Keratinocyte (primary cell): ENCODE results near the gene VTI1A. TPM values are rescaled to one million over a fixed set of nuclear protein-coding genes. Genes with fewer than 3 reads are reported as not detected.

Source experiments
- DNase-seq: peaks from one replicate; pipeline ENCODE4 v3.0.0-alpha.2; 2011; ENCODE audit warnings: low read depth, missing footprints, low spot score
- FAIRE-seq: peaks from 2 replicates; lab custom pipeline; 2011; peaks lifted over from hg19 to GRCh38; lab: Jason Lieb, UNC
- H2AFZ ChIP-seq: 2 replicates; pipeline ENCODE4 v1.6.0; 2012; ENCODE audit warnings: low read length, control low read depth, inconsistent platforms; ENCODE audit not compliant: control insufficient read depth
- H3K27ac ChIP-seq: 2 replicates; pipeline ENCODE4 v1.5.1; 2011; ENCODE audit warnings: low read length; ENCODE audit not compliant: control insufficient read depth, insufficient read depth
- H3K27me3 ChIP-seq: 3 replicates; pipeline ENCODE4 v1.6.0; 2011; ENCODE audit warnings: low read length; ENCODE audit not compliant: control insufficient read depth, insufficient read depth; ENCODE audit errors: extremely low read depth
- H3K36me3 ChIP-seq, 2 experiments: 2 replicates in 1 of 2; 3 replicates in 1 of 2; pipeline ENCODE4 v1.5.1; 2011; ENCODE audit warnings: low read length in 2 of 2, mild to moderate bottlenecking in 1 of 2; ENCODE audit not compliant: control insufficient read depth in 2 of 2, insufficient read depth in 2 of 2; ENCODE audit errors: extremely low read depth in 1 of 2
- H3K4me1 ChIP-seq: 3 replicates; pipeline ENCODE4 v1.5.1; 2011; ENCODE audit warnings: low read length; ENCODE audit not compliant: control insufficient read depth, insufficient read depth; ENCODE audit errors: extremely low read depth
- H3K4me2 ChIP-seq: 3 replicates; pipeline ENCODE4 v1.6.0; 2011; ENCODE audit warnings: low read depth, low read length; ENCODE audit not compliant: control insufficient read depth, insufficient read depth; ENCODE audit errors: extremely low read depth
- H3K4me3 ChIP-seq, 3 experiments: fragments of 200-600 bp in 1 of 3; sonication (generic) in 1 of 3; 2 replicates in 2 of 3; 3 replicates in 1 of 3; pipeline ENCODE4 v1.5.1; 2011 to 2016; ENCODE audit warnings: low read length in 3 of 3, mild to moderate bottlenecking in 3 of 3, control low read depth in 2 of 3, inconsistent platforms in 1 of 3, low read depth in 1 of 3, mixed read lengths in 1 of 3, mixed run types in 1 of 3, moderate library complexity in 1 of 3; ENCODE audit not compliant: control insufficient read depth in 2 of 3, insufficient read depth in 2 of 3; ENCODE audit errors: extremely low read depth in 1 of 3
- H3K79me2 ChIP-seq: 2 replicates; pipeline ENCODE4 v1.6.0; 2012; ENCODE audit warnings: low read length; ENCODE audit not compliant: control insufficient read depth, insufficient read depth
- H3K9ac ChIP-seq: 3 replicates; pipeline ENCODE4 v1.6.0; 2011; ENCODE audit warnings: low read length; ENCODE audit not compliant: control insufficient read depth, insufficient read depth; ENCODE audit errors: extremely low read depth
- H3K9me1 ChIP-seq: 3 replicates; pipeline ENCODE4 v1.6.0; 2011; ENCODE audit warnings: low read length; ENCODE audit not compliant: control insufficient read depth, insufficient read depth; ENCODE audit errors: extremely low read depth
- H3K9me3 ChIP-seq: 2 replicates; pipeline ENCODE4 v1.5.1; 2012; ENCODE audit warnings: low read depth, low read length; ENCODE audit not compliant: control insufficient read depth
- H4K20me1 ChIP-seq: 3 replicates; pipeline ENCODE4 v1.6.0; 2011; ENCODE audit warnings: low read length; ENCODE audit not compliant: control insufficient read depth, insufficient read depth; ENCODE audit errors: extremely low read depth
- EZH2 ChIP-seq: IDR thresholded peaks from one replicate; pipeline ENCODE4 v1.6.1; 2012; ENCODE audit warnings: inconsistent platforms, mild to moderate bottlenecking, low read length, moderate library complexity
- dilution Hi-C: fragments of 300-500 bp; cut with MboI; formaldehyde crosslinking; loops from one replicate; pipeline ENCODE4 v1.7.0; 2020; ENCODE audit warnings: low sequenced_read_pairs; ENCODE audit not compliant: extremely low pct_ligation_motif_present
- polyA plus RNA-seq, 5 experiments: library from polyadenylated mRNA; depleted of rRNA in 3 of 5; stranded (reverse) in 3 of 5; stranded (forward) in 1 of 5; unstranded in 1 of 5; fragments of >200 nt; gene quantifications; 1 replicate in 1 of 5; 2 replicates in 3 of 5; 3 replicates in 1 of 5; pipeline versions ENCODE4 v1.2.1 to v1.2.3, GENCODE V29; 2011 to 2012; ENCODE audit warnings: missing spikeins in 2 of 5, low read depth in 1 of 5, low replicate concordance in 1 of 5
- TF ChIP-seq, protein P1 (sequence below), 3 experiments: IDR thresholded peaks in 1 of 3; conservative IDR thresholded peaks in 1 of 3; optimal IDR thresholded peaks in 1 of 3; 2 replicates in 2 of 3; 3 replicates in 1 of 3; pipeline versions ENCODE3 to v1.5.1; 2011; ENCODE audit warnings: low read length in 3 of 3, mild to moderate bottlenecking in 3 of 3, moderate library complexity in 2 of 3, control low read depth in 1 of 3, inconsistent platforms in 1 of 3; ENCODE audit not compliant: insufficient read depth in 2 of 3; ENCODE audit errors: extremely low read depth in 1 of 3

Gene VTI1A
- polyA plus RNA-seq, 1 donor (not counting 4 experiments of a cell fraction or from before 2014, with no cell fraction given): 18.5 TPM

GRCh38 chr10:112712536-112712935 is 265.5 kb downstream of the VTI1A start:
- dilution Hi-C loops: no loop called here
- no peak for FAIRE-seq
- peaks cover 7% of the 10 kb centered on the region for H3K4me1 ChIP-seq
- H3K9ac ChIP-seq: no peak overlapping the region
- no peak for TF ChIP-seq EZH2
- TF ChIP-seq, protein P1, sequence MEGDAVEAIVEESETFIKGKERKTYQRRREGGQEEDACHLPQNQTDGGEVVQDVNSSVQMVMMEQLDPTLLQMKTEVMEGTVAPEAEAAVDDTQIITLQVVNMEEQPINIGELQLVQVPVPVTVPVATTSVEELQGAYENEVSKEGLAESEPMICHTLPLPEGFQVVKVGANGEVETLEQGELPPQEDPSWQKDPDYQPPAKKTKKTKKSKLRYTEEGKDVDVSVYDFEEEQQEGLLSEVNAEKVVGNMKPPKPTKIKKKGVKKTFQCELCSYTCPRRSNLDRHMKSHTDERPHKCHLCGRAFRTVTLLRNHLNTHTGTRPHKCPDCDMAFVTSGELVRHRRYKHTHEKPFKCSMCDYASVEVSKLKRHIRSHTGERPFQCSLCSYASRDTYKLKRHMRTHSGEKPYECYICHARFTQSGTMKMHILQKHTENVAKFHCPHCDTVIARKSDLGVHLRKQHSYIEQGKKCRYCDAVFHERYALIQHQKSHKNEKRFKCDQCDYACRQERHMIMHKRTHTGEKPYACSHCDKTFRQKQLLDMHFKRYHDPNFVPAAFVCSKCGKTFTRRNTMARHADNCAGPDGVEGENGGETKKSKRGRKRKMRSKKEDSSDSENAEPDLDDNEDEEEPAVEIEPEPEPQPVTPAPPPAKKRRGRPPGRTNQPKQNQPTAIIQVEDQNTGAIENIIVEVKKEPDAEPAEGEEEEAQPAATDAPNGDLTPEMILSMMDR (optimal IDR thresholded peaks at IDR 0.05 in 1 of 3, IDR thresholded peaks at IDR 0.05 in 1 of 3, conservative IDR thresholded peaks at IDR 0.05 in 1 of 3; ENCODE audit: extremely low read depth in 1 of 3, insufficient read depth in 2 of 3, low read length in 3 of 3): no peak
- no peak overlapping the region for H3K4me3 ChIP-seq
- no peak overlapping the region for H3K4me2 ChIP-seq
- no peaks in the 10 kb centered on the region for H4K20me1 ChIP-seq
- H3K79me2 ChIP-seq: no peaks in the 10 kb centered on the region
- no peak overlapping the region for H3K27ac ChIP-seq
- H3K27me3 ChIP-seq: no peaks in the 10 kb centered on the region
- H3K9me1 ChIP-seq: no peaks in the 10 kb centered on the region
- peaks cover 0 to 3% of the 10 kb centered on the region in 2 experiments for H3K36me3 ChIP-seq
- H3K9me3 ChIP-seq: no peaks in the 10 kb centered on the region
- no peak overlapping the region for H2AFZ ChIP-seq
- no peak for DNase-seq

- no peaks in the 10 kb centered on the region for H3K9me3 ChIP-seq
- FAIRE-seq (no peak), DNase-seq (no peak)
- H3K4me1 ChIP-seq: peaks cover 7% of the 10 kb centered on the region
- no peak overlapping the region for H3K4me2 ChIP-seq
- no peak overlapping the region for H3K9ac ChIP-seq
- TF ChIP-seq, protein P1 (optimal IDR thresholded peaks at IDR 0.05 in 1 of 3, IDR thresholded peaks at IDR 0.05 in 1 of 3, conservative IDR thresholded peaks at IDR 0.05 in 1 of 3; ENCODE audit: extremely low read depth in 1 of 3, insufficient read depth in 2 of 3, low read length in 3 of 3): no peak
- no peak for TF ChIP-seq EZH2
- H3K79me2 ChIP-seq: no peaks in the 10 kb centered on the region
- no peak overlapping the region for H3K27ac ChIP-seq
- H3K9me1 ChIP-seq: no peaks in the 10 kb centered on the region
- dilution Hi-C loops: no loop called here
- H3K36me3 ChIP-seq: peaks cover 0 to 3% of the 10 kb centered on the region in 2 experiments
- no peaks in the 10 kb centered on the region for H3K27me3 ChIP-seq
- H4K20me1 ChIP-seq: no peaks in the 10 kb centered on the region
- H2AFZ ChIP-seq: no peak overlapping the region
- no peak overlapping the region for H3K4me3 ChIP-seq
Observed at GRCh38 chr10:112713411-112713810, 266.4 kb downstream of the VTI1A start.
